ENCODE results near the gene ITGBL1. TPM values are rescaled to one million over a fixed set of nuclear protein-coding genes. Genes with fewer than 3 reads are reported as not detected.

ITGBL1 gene
- total and polyA plus RNA-seq, 2 donors (not counting 3 experiments of a cell fraction or from before 2014, with no cell fraction given) = 4.6 to 8.8 TPM

GRCh38 chr13:101590479-101590878 is 138.0 kb downstream of the ITGBL1 start:
- no peaks in the 10 kb centered on the region for H3K9me1 ChIP-seq (replicated peaks; ENCODE audit: control insufficient read depth, extremely low read depth, insufficient read depth, low read length)
- H3K4me2 ChIP-seq (ENCODE audit: insufficient read depth, low read length) = no peak overlapping the region
- H3K4me3 ChIP-seq (replicated peaks in 1 of 3; ENCODE audit: insufficient read depth in 1 of 3, low read depth in 1 of 3, low read length in 3 of 3) = no peak overlapping the region
- H3K27ac ChIP-seq (ENCODE audit: insufficient read depth, low read depth, low read length) = no peak overlapping the region
- ChIA-PET POLR2A (no interaction called here), CTCF (no interaction called here)
- H3K27me3 ChIP-seq (ENCODE audit: control insufficient read depth in 2 of 2, insufficient read depth in 2 of 2, low read length in 2 of 2) = no peaks in the 10 kb centered on the region
- dilution Hi-C loops (cut with MboI; ENCODE audit: extremely low pct_ligation_motif_present, low sequenced_read_pairs) (no loop called here), intact Hi-C loops (cut with micrococcal nuclease) (no loop called here)
- H3K9ac ChIP-seq (replicated peaks; ENCODE audit: extremely low read depth, insufficient read depth, low read length) = no peak overlapping the region
- no peak for DNase-seq (ENCODE audit: low read depth, low spot score)
- BruUV-seq (replicated peaks) = no TSS peak
- H3K9me3 ChIP-seq (replicated peaks; ENCODE audit: control insufficient read depth, insufficient read depth, low read length) = no peaks in the 10 kb centered on the region
- H4K20me1 ChIP-seq (replicated peaks; ENCODE audit: control insufficient read depth, extremely low read depth, insufficient read depth, low read length) = no peaks in the 10 kb centered on the region
- peak; percentile 24 for FAIRE-seq
- no peaks in the 10 kb centered on the region for H3K36me3 ChIP-seq (ENCODE audit: control insufficient read depth in 2 of 2, extremely low read depth in 1 of 2, insufficient read depth in 2 of 2, low read length in 2 of 2)
- TF ChIP-seq JUN (IDR thresholded peaks at IDR 0.05; ENCODE audit: borderline replicate concordance, insufficient read depth, insufficient read length, low read depth) (no peak), POLR2AphosphoS5 (IDR thresholded peaks at IDR 0.05; ENCODE audit: insufficient read depth, low read depth, low read length) (no peak), FOS (IDR thresholded peaks at IDR 0.05; ENCODE audit: borderline replicate concordance, insufficient read depth, low read length) (no peak), EZH2 (IDR thresholded peaks at IDR 0.05; ENCODE audit: borderline replicate concordance, low read depth, low read length, severe bottlenecking) (no peak), POLR2A (IDR thresholded peaks at IDR 0.05; ENCODE audit: low read depth, low read length) (no peak), MAX (IDR thresholded peaks at IDR 0.05; ENCODE audit: insufficient read depth, insufficient read length) (no peak), MYC (IDR thresholded peaks at IDR 0.05; ENCODE audit: low read depth, low read length) (no peak)
- TF ChIP-seq, protein P1, sequence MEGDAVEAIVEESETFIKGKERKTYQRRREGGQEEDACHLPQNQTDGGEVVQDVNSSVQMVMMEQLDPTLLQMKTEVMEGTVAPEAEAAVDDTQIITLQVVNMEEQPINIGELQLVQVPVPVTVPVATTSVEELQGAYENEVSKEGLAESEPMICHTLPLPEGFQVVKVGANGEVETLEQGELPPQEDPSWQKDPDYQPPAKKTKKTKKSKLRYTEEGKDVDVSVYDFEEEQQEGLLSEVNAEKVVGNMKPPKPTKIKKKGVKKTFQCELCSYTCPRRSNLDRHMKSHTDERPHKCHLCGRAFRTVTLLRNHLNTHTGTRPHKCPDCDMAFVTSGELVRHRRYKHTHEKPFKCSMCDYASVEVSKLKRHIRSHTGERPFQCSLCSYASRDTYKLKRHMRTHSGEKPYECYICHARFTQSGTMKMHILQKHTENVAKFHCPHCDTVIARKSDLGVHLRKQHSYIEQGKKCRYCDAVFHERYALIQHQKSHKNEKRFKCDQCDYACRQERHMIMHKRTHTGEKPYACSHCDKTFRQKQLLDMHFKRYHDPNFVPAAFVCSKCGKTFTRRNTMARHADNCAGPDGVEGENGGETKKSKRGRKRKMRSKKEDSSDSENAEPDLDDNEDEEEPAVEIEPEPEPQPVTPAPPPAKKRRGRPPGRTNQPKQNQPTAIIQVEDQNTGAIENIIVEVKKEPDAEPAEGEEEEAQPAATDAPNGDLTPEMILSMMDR (IDR thresholded peaks at IDR 0.05; ENCODE audit: extremely low read depth in 1 of 2, insufficient read depth in 1 of 2, low read depth in 1 of 2, low read length in 2 of 2) = no peak
- no peaks in the 10 kb centered on the region for H3K79me2 ChIP-seq (ENCODE audit: control insufficient read depth, insufficient read depth, low read length)
- H3K4me1 ChIP-seq (ENCODE audit: control insufficient read depth, extremely low read depth, insufficient read depth, low read length) = no peaks in the 10 kb centered on the region
- H2AFZ ChIP-seq (ENCODE audit: low read depth, low read length) = no peak overlapping the region

Data from endothelial cell of umbilical vein (primary cell).